Parathyroid adenoma (tissue), 2 donors: Measurements from ENCODE around the gene CSRNP3.

Experiments used
- H2AFZ ChIP-seq: fragments of 300-600 bp; sonication (generic); one replicate; pipeline ENCODE4 v1.7.0; 2017; ENCODE audit warnings: antibody characterized with exemption, mild to moderate bottlenecking
- H3K27ac ChIP-seq: fragments of 300-600 bp; sonication (generic); one replicate; pipeline ENCODE4 v1.7.0; 2017
- H3K27me3 ChIP-seq: fragments of 300-600 bp; sonication (generic); one replicate; pipeline ENCODE4 v1.7.0; 2017; ENCODE audit warnings: low read length; ENCODE audit not compliant: control insufficient read depth, insufficient read depth
- H3K36me3 ChIP-seq: fragments of 300-600 bp; sonication (generic); one replicate; pipeline ENCODE4 v1.7.0; 2017; ENCODE audit warnings: low read length; ENCODE audit not compliant: control insufficient read depth, insufficient read depth
- H3K4me1 ChIP-seq: fragments of 300-600 bp; sonication (generic); one replicate; pipeline ENCODE4 v1.7.0; 2017; ENCODE audit warnings: control low read depth
- H3K4me2 ChIP-seq: fragments of 300-600 bp; sonication (generic); one replicate; pipeline ENCODE4 v1.7.0; 2017; ENCODE audit warnings: low read length
- H3K4me3 ChIP-seq: fragments of 300-600 bp; sonication (generic); one replicate; pipeline ENCODE4 v1.7.0; 2017; ENCODE audit warnings: low read depth, low read length
- H3K79me2 ChIP-seq: fragments of 300-600 bp; sonication (generic); one replicate; pipeline ENCODE4 v1.7.0; 2017; ENCODE audit warnings: control low read depth
- H3K9ac ChIP-seq: fragments of 300-600 bp; sonication (generic); one replicate; pipeline ENCODE4 v1.7.0; 2017; ENCODE audit warnings: mild to moderate bottlenecking
- H3K9me3 ChIP-seq: fragments of 300-600 bp; sonication (generic); one replicate; pipeline ENCODE4 v1.7.0; 2017; ENCODE audit warnings: low read length; ENCODE audit not compliant: control insufficient read depth
- TF ChIP-seq, protein P1 (sequence below): fragments of 300-600 bp; sonication (generic); IDR thresholded peaks from one replicate; pipeline ENCODE4 v1.7.0; 2017; ENCODE audit warnings: antibody characterized with exemption, mild to moderate bottlenecking
- donor health status: primary hyperparathyroidism.

CSRNP3 gene

DNA sequence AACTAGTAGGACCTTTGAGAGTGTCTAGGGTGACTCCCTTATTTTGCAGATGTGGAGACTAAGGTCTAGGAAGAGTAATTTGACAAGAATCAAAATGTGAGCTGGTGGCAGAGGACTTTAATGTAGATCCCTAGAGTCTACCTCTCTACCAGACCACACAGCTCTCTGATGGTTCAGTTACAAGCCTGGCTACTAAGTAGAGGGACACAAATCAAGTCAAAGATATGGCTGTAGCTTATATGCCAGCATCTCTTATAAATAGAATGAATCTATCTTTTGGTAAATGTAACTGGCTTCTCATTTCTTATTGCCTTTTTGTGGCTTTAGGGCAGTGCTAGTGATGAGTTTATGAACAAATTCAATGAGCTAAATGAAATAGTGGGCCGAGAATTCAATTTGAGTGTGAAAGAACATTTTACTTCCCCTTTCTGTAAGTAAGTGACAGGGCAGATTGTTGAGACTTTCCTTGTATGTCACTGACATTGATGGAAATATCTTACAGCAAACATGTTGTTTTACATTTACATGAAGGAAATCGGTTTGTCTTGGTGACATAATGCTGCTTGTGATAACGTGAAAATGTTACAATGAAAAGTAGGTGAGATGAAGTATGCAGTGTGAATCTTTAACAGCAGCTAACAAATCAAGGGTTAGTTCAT lies 28.3 kb downstream of the CSRNP3 start:
- Histone ChIP-seq H3K36me3 (no peaks in the 10 kb centered on the region), H3K4me3 (no peak overlapping the region), H3K4me1 (peaks cover 4% of the 10 kb centered on the region), H3K9me3 (no peaks in the 10 kb centered on the region), H3K4me2 (no peak overlapping the region), H3K9ac (no peak overlapping the region), H3K27ac (no peak overlapping the region), H2AFZ (no peak overlapping the region), H3K27me3 (no peaks in the 10 kb centered on the region), H3K79me2 (no peaks in the 10 kb centered on the region)
- TF ChIP-seq, protein P1, sequence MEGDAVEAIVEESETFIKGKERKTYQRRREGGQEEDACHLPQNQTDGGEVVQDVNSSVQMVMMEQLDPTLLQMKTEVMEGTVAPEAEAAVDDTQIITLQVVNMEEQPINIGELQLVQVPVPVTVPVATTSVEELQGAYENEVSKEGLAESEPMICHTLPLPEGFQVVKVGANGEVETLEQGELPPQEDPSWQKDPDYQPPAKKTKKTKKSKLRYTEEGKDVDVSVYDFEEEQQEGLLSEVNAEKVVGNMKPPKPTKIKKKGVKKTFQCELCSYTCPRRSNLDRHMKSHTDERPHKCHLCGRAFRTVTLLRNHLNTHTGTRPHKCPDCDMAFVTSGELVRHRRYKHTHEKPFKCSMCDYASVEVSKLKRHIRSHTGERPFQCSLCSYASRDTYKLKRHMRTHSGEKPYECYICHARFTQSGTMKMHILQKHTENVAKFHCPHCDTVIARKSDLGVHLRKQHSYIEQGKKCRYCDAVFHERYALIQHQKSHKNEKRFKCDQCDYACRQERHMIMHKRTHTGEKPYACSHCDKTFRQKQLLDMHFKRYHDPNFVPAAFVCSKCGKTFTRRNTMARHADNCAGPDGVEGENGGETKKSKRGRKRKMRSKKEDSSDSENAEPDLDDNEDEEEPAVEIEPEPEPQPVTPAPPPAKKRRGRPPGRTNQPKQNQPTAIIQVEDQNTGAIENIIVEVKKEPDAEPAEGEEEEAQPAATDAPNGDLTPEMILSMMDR, result no peak

DNA sequence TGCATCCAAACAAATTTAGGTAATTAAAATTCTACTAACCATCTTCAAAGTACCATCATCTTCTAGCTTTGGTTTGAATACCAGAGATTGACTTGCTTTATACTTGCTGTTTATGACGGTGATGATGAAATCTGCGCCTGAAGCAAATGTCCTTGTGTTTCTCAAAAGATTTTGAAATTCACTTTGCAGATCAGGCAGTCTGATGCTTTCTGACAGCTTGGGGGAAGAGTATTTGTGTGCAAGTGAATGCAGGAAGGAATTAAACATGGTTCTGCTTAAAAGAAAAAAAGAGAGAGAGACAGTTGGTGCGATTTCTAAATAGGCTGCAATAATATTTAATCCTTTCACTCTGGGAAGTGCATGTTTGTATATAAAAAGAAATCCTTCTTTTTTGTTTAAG lies 29.6 kb downstream of the CSRNP3 start:
- H3K79me2 ChIP-seq, result no peaks in the 10 kb centered on the region
- no peak overlapping the region for H3K4me2 ChIP-seq
- no peak overlapping the region for H3K9ac ChIP-seq
- H3K9me3 ChIP-seq, result no peaks in the 10 kb centered on the region
- peaks cover 4% of the 10 kb centered on the region for H3K4me1 ChIP-seq
- no peaks in the 10 kb centered on the region for H3K27me3 ChIP-seq
- no peak overlapping the region for H3K4me3 ChIP-seq
- H3K27ac ChIP-seq, result no peak overlapping the region
- no peaks in the 10 kb centered on the region for H3K36me3 ChIP-seq
- H2AFZ ChIP-seq, result no peak overlapping the region
- TF ChIP-seq, protein P1, result no peak

DNA sequence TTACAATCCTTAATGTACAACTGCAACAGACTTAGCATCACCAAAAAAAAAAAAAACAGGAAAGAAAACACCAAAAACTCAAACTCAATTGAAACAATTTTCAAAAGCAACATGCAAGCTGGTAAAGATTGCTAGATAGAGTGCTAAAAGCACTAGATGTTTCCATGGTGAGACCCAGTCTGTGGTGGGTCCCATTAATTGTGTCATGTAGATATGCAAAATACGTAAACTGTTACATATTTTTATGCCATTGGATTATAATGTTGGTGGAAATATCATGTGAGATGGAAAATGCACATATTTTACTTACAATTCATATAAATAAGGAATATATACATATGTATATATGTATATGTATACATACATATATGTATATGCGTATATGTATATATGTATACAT lies 30.5 kb downstream of the CSRNP3 start:
- TF ChIP-seq, protein P1, result no peak
- no peak overlapping the region for H3K4me3 ChIP-seq
- H3K27me3 ChIP-seq, result no peaks in the 10 kb centered on the region
- no peak overlapping the region for H3K4me2 ChIP-seq
- no peak overlapping the region for H3K27ac ChIP-seq
- no peaks in the 10 kb centered on the region for H3K36me3 ChIP-seq
- H3K79me2 ChIP-seq, result no peaks in the 10 kb centered on the region
- no peak overlapping the region for H2AFZ ChIP-seq
- no peaks in the 10 kb centered on the region for H3K9me3 ChIP-seq
- no peak overlapping the region for H3K9ac ChIP-seq
- H3K4me1 ChIP-seq, result no peaks in the 10 kb centered on the region

DNA sequence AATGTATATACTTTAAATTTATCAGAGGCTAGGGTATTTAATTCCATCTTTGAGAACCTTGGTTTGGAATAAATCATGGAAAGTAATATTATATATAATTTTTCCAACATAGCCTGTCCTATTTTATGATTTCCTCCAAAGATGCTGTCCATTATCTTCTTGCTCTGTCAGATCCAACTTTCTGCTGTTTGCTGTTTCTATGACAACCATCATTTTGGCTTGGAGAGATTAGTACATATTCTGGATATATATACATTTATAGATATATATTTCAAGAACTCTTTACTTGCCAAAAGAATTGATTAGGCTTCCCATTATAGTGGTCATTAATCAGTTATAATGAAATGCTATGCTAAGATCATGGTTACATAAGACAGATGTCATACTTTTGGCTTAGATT lies 31.3 kb downstream of the CSRNP3 start:
- Histone ChIP-seq H3K27ac (no peak overlapping the region), H3K79me2 (no peaks in the 10 kb centered on the region), H3K27me3 (no peaks in the 10 kb centered on the region), H3K36me3 (no peaks in the 10 kb centered on the region), H2AFZ (no peak overlapping the region), H3K4me3 (no peak overlapping the region), H3K4me1 (no peaks in the 10 kb centered on the region), H3K4me2 (no peak overlapping the region), H3K9ac (no peak overlapping the region), H3K9me3 (no peaks in the 10 kb centered on the region)
- TF ChIP-seq, protein P1, result no peak

DNA sequence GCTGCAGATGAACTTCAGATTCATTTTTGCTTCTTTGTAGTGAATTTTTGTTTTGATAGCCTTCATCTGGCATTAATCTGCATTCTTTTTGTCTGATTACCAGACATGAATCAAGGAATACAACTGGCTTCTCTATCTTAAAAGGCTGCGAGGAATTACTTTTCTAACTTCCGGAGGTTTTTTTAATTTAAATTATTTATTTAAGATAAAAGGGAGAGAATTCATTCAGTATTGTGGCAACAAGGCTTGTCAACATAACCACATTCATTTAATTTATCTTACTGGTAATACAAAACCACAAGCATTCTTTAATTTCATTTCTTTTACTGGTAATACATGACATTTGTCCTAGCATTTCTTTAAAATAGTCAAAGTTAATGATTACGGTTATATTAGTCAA lies 36.0 kb downstream of the CSRNP3 start:
- H3K4me3 ChIP-seq, result no peak overlapping the region
- no peak overlapping the region for H3K9ac ChIP-seq
- no peaks in the 10 kb centered on the region for H3K9me3 ChIP-seq
- H2AFZ ChIP-seq, result no peak overlapping the region
- no peaks in the 10 kb centered on the region for H3K27me3 ChIP-seq
- no peaks in the 10 kb centered on the region for H3K79me2 ChIP-seq
- no peak overlapping the region for H3K27ac ChIP-seq
- no peak overlapping the region for H3K4me2 ChIP-seq
- H3K36me3 ChIP-seq, result no peaks in the 10 kb centered on the region
- no peaks in the 10 kb centered on the region for H3K4me1 ChIP-seq
- TF ChIP-seq, protein P1, result no peak
